AG04450 (cell line): ENCODE measurements around the gene SLC6A19. TPM values are rescaled to one million over a fixed set of nuclear protein-coding genes. Genes with fewer than 3 reads are reported as not detected.

Experiments
- CTCF ChIA-PET: fragments of 300-600, 350-600 bp; formaldehyde crosslinking; extraction: SDS; loops from one replicate; lab custom pipeline; 2022; ENCODE audit warnings: antibody characterized with exemption, inconsistent platforms; lab: Charles Lee
- POLR2A ChIA-PET: fragments of 350-600 bp; formaldehyde crosslinking; extraction: SDS; loops from one replicate; lab custom pipeline; 2021; ENCODE audit warnings: antibody characterized with exemption, inconsistent platforms; lab: Yijun Ruan, JAX
- DNase-seq: peaks from one replicate; pipeline ENCODE4 v3.0.0-alpha.2; 2011; ENCODE audit warnings: low read depth, low spot score
- H3K27ac ChIP-seq: one replicate; pipeline ENCODE4 v1.5.1; 2012; ENCODE audit warnings: low read depth, low read length, control low read depth
- H3K27me3 ChIP-seq: one replicate; pipeline ENCODE4 v1.6.0; 2012; ENCODE audit warnings: low read length; ENCODE audit not compliant: control insufficient read depth, insufficient read depth
- H3K4me3 ChIP-seq: 2 replicates; pipeline ENCODE4 v1.5.1; 2011; ENCODE audit warnings: mild to moderate bottlenecking, low read depth, low read length, control low read depth
- H3K9me3 ChIP-seq: 2 replicates; pipeline ENCODE4 v1.5.1; 2012; ENCODE audit warnings: low read length; ENCODE audit not compliant: control insufficient read depth, insufficient read depth
- polyA plus RNA-seq: library from polyadenylated mRNA; depleted of rRNA; stranded (reverse); fragments of >200 nt; gene quantifications from 2 replicates; pipeline ENCODE4 v1.2.3, GENCODE V29; 2011
- TF ChIP-seq, protein P1 (sequence below): IDR thresholded peaks from 2 replicates; pipeline ENCODE4 v1.5.1; 2011; ENCODE audit warnings: low read depth, low read length, control low read depth, inconsistent platforms

Gene SLC6A19
- polyA plus RNA-seq, 1 experiment = not detected

GRCh38 chr5:1209896-1210776 is 8.7 kb downstream of the SLC6A19 start:
- Histone ChIP-seq H3K4me3 (no peak overlapping the region), H3K9me3 (peaks cover 38% of the 10 kb centered on the region), H3K27me3 (peaks cover 7% of the 10 kb centered on the region), H3K27ac (no peak overlapping the region)
- TF ChIP-seq, protein P1, sequence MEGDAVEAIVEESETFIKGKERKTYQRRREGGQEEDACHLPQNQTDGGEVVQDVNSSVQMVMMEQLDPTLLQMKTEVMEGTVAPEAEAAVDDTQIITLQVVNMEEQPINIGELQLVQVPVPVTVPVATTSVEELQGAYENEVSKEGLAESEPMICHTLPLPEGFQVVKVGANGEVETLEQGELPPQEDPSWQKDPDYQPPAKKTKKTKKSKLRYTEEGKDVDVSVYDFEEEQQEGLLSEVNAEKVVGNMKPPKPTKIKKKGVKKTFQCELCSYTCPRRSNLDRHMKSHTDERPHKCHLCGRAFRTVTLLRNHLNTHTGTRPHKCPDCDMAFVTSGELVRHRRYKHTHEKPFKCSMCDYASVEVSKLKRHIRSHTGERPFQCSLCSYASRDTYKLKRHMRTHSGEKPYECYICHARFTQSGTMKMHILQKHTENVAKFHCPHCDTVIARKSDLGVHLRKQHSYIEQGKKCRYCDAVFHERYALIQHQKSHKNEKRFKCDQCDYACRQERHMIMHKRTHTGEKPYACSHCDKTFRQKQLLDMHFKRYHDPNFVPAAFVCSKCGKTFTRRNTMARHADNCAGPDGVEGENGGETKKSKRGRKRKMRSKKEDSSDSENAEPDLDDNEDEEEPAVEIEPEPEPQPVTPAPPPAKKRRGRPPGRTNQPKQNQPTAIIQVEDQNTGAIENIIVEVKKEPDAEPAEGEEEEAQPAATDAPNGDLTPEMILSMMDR = no peak
- DNase-seq = no peak
- ChIA-PET CTCF (no interaction called here), POLR2A (no interaction called here)

- Histone ChIP-seq H3K27ac (no peak overlapping the region), H3K27me3 (peaks cover 4% of the 10 kb centered on the region), H3K9me3 (peaks cover 45% of the 10 kb centered on the region), H3K4me3 (no peak overlapping the region)
- no peak for DNase-seq
- ChIA-PET POLR2A (no interaction called here), CTCF (no interaction called here)
- TF ChIP-seq, protein P1 = no peak
Observed at GRCh38 chr5:1210832-1211251, 9.4 kb downstream of the SLC6A19 start.

GRCh38 chr5:1211701-1212100 is 10.3 kb downstream of the SLC6A19 start:
- POLR2A ChIA-PET = no interaction called here
- H3K27me3 ChIP-seq = peaks cover 2% of the 10 kb centered on the region
- CTCF ChIA-PET = interaction anchor here (0.6 kb wide), 1 partner anchor 146 kb away, joined by 3 read pairs; no protein-coding TSS in a partner anchor
- DNase-seq = no peak
- H3K4me3 ChIP-seq = no peak overlapping the region
- H3K9me3 ChIP-seq = peaks cover 53% of the 10 kb centered on the region
- TF ChIP-seq, protein P1 = no peak
- H3K27ac ChIP-seq = no peak overlapping the region

- H3K9me3 ChIP-seq = peaks cover 59% of the 10 kb centered on the region
- POLR2A ChIA-PET = no interaction called here
- no peak for DNase-seq
- TF ChIP-seq, protein P1 = no peak
- H3K4me3 ChIP-seq = no peak overlapping the region
- H3K27me3 ChIP-seq = peaks cover 2% of the 10 kb centered on the region
- H3K27ac ChIP-seq = no peak overlapping the region
- CTCF ChIA-PET = interaction anchor here (0.6 kb wide), 1 partner anchor 145 kb away, joined by 3 read pairs; no protein-coding TSS in a partner anchor
Observed at GRCh38 chr5:1212271-1212670, 10.9 kb downstream of the SLC6A19 start.

- Histone ChIP-seq H3K9me3 (peaks cover 65% of the 10 kb centered on the region), H3K4me3 (no peak overlapping the region), H3K27me3 (peaks cover 2% of the 10 kb centered on the region), H3K27ac (no peak overlapping the region)
- DNase-seq = no peak
- CTCF ChIA-PET = no interaction called here
- POLR2A ChIA-PET = no interaction called here
- TF ChIP-seq, protein P1 = no peak
Observed at GRCh38 chr5:1212881-1213280, 11.5 kb downstream of the SLC6A19 start.
